Superior temporal gyrus (tissue), 1 donor: ENCODE data around the gene SLC43A3.

Source experiments
- DNase-seq: peaks from one replicate; pipeline ENCODE4 v3.0.0-alpha.2; 2016; ENCODE audit errors: extremely low spot score

The SLC43A3 gene

DNA sequence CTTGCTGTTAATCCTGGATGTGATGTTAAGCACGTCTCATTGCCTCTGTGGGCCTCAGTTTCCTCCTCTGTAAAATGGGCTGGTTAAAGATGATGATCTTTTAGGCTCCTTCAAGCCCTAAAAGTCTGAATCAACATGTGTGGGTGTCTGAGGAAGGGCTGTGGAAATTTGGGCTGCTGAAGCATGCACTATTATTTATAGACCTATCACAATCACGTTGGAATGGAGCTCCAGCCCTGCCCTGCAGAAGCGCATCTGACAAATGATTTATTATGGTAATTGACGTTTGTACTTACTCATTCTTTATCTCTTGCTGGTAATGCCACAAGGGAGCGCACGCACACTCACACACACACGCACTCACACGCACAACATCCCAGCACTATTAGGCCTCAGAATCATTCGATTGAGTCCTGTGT lies 68.4 kb downstream of the SLC43A3 start:
- no peak for DNase-seq

DNA sequence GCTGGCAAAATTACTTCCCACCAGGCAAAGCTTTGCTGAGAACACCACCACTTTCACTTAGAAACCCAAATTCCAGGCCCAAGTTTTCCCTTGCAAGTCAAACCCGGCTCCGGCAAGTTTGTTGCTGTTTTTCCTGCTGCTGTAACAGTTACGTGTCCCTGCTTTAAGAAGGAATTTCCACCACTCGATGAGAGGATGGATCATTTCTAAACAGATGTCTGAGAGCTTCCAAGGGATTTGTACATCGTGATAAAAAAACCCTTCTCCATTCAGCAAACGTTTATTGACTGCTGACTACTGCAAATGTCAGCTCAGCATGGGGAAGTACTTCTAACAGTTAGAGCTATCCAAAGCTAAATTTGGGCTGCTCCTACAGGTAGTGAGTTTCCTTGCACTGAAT lies 69.1 kb downstream of the SLC43A3 start:
- no peak for DNase-seq

DNA sequence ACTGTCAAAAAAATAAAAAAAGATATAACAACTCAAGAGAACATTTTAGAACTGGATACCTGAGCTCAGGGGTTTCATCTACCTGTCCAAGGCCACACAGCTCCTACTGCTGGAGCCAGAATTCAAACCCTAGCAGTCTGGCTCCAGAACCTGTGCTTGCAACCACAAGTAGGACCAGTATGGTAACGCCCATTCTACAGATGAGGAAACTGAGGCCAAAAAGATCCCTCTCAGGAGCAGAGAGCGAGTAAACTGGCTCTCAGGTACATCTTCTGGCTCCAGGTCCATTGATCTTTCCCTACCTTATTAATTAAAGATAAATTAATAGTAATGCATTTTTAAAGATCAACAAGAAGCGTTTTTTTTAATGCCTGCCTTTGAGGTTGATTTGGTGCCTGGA lies 69.6 kb downstream of the SLC43A3 start:
- DNase-seq = no peak
